Fibroblast of mammary gland (primary cell): ENCODE data around the gene ULK4.

Experiments used
- DNase-seq: peaks from one replicate; pipeline ENCODE4 v3.0.0-alpha.2; 2010; ENCODE audit warnings: low read depth
- H3K4me3 ChIP-seq: 2 replicates; pipeline ENCODE4 v1.5.1; 2011; ENCODE audit warnings: low read depth, mild to moderate bottlenecking, low read length, moderate library complexity; ENCODE audit not compliant: control insufficient read depth
- TF ChIP-seq, protein P1 (sequence below): conservative IDR thresholded peaks from 2 replicates; pipeline ENCODE4 v1.5.1; 2011; ENCODE audit warnings: low read depth, low read length, inconsistent platforms; ENCODE audit not compliant: control insufficient read depth, insufficient read depth

ULK4 gene

DNA sequence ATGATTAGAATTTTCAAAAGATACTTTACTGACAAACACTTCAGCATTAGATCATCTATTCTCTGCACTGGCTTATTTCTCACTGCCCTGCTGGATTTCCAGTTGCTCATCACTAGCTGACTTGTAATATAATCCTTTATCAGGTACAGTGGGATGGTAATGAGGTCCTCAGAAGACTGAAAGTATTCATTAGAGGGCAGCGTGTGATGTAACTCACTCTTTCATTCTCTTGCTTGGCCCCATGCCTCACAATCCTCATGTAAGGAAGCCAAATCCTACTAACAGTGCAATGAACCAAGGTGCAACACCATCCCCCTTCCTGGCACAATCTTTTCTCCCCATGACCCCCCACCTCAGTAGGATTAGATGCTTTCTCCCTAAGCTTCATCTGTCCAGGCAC, 472.7 kb downstream of the ULK4 start:
- H3K4me3 ChIP-seq, result no peak overlapping the region
- TF ChIP-seq, protein P1, sequence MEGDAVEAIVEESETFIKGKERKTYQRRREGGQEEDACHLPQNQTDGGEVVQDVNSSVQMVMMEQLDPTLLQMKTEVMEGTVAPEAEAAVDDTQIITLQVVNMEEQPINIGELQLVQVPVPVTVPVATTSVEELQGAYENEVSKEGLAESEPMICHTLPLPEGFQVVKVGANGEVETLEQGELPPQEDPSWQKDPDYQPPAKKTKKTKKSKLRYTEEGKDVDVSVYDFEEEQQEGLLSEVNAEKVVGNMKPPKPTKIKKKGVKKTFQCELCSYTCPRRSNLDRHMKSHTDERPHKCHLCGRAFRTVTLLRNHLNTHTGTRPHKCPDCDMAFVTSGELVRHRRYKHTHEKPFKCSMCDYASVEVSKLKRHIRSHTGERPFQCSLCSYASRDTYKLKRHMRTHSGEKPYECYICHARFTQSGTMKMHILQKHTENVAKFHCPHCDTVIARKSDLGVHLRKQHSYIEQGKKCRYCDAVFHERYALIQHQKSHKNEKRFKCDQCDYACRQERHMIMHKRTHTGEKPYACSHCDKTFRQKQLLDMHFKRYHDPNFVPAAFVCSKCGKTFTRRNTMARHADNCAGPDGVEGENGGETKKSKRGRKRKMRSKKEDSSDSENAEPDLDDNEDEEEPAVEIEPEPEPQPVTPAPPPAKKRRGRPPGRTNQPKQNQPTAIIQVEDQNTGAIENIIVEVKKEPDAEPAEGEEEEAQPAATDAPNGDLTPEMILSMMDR, result no peak
- no peak for DNase-seq

DNA sequence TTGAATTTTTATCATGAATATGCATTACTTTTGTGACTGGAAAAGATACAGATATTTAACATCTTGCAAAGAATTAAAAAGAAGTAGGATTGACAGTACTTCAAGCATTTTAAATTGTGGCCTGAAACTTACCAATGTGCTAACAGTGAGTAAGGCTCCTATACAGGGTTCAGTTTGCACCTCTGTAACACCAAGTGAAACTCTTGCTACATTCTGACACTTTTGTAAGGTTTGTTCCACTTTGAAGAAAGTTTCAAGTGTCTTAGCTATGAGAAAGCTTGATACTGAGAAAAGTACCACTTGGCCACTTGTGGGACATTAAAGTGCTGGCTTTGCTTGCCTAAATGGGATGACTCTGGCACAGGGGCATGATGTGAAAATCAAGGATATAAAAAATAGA, 473.4 kb downstream of the ULK4 start:
- no peak for DNase-seq
- no peak overlapping the region for H3K4me3 ChIP-seq
- TF ChIP-seq, protein P1, result no peak

DNA sequence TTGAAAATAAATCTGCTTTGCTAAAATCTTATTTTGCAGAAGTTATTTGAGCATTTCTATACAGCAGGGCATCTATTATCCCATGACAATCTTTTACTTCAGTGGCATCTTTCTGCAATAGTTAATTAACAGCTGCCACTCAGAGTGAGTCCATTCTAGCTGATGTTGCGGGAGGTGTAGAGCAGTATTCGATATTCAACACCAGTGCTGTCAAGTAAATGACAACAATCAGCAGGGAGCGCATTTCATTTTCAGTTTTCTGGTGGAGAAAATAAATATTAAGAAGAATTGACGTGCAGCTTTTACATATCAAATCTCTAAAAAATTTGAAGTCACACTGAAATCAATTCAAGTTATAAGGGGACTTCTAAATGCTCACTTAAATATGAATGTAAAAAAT, 476.4 kb downstream of the ULK4 start:
- no peak for DNase-seq
- TF ChIP-seq, protein P1, result no peak
- H3K4me3 ChIP-seq, result no peak overlapping the region

DNA sequence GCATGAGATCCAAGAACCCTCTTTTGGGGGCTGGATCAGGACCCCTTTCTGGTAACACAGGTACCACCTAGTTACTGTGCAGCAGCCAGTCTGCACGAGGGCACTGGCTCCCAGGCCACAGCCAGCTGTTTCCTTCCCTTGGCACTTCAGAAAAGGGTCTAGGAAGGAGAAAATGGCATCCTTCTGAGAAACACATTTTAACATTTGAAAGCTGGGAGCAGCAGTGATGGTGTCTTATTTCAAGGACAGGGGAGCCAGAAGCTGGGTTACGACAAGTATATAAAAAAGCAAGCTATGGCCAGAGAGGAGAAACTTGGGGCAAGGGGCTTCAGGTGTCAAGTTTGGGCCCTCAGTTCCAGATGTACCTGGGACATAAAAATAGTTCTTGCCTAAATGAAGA, 479.8 kb downstream of the ULK4 start:
- DNase-seq, result no peak
- H3K4me3 ChIP-seq, result no peak overlapping the region
- TF ChIP-seq, protein P1, result no peak

DNA sequence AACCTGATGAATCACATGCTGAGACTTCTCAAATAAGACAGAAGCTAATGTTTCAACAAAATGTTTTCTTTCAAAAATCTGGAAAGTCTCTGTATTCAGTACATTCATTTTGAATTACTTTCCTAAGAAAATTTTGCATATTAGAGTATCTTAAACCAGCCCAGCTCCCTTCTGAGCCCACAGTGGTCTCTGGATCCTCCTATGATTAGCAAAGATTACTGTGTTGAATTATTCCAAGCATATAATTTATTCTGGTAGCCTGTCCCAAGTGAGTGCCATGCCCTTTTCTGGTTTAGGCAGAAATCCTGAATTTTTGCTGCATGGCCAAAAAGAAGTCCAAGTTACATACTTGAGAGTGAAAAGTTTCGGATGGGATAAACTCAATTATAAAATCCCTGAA, 483.6 kb downstream of the ULK4 start:
- DNase-seq, result no peak
- H3K4me3 ChIP-seq, result no peak overlapping the region
- TF ChIP-seq, protein P1, result no peak

DNA sequence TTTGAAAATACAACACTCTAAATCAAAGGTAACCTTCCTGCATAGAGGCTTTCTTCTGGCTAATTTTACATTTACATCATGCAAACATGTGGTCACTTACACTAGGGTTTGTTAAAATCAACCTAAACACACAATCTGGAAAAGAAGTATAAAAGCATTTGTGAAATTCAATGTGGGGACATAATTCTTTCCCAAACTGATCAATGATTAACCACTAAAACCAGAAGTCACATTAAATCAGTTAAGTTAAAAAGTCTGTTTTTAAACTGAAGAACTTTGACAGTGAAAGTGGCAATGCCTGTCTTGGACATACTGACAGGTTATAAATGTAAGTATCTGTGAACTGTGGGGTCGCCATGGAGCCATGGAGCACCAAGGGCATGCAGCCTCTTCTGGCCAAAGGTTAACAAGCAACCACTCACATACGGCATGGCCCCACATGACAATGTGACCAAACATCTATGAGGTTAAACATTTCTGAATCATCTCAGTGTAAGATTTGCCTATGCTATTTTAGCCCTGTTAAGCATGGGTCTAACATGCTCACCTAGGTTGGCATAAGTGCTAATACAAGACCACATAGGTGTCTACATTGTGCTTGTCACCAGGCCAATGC, 484.4 kb downstream of the ULK4 start:
- TF ChIP-seq, protein P1, result no peak
- H3K4me3 ChIP-seq, result no peak overlapping the region
- DNase-seq, result no peak

DNA sequence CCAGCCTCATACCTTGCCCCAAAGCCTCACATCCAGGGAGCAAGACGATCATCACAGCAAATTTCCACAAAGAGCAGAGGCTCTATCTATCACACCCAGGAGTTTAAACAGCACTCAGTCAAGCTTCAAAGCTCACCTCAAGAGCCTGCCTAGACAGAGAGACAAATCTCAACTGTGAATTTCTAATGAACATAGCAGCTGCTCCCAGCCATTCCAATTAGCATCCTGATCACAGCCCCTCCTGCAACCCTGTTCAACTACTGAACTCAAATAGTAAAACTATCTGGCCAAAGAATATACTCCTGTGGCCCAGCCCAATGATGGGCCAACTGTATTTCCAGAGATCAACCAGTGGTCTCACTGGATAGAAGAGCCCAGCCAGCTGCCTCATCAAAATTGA, 492.8 kb downstream of the ULK4 start:
- TF ChIP-seq, protein P1, result no peak
- DNase-seq, result no peak
- H3K4me3 ChIP-seq, result no peak overlapping the region
